Activated CD4-positive, alpha-beta T cell treated with anti-CD3 and anti-CD28 coated beads for 48 hours (primary cell): ENCODE data around the gene ROBO2.

Experiments
- DNase-seq: peaks from one replicate; pipeline ENCODE4 v3.0.0-alpha.2; 2020

Gene ROBO2

GRCh38 chr3:77125966-77126365, 86.1 kb downstream of the ROBO2 start:
- no peak for DNase-seq

DNA sequence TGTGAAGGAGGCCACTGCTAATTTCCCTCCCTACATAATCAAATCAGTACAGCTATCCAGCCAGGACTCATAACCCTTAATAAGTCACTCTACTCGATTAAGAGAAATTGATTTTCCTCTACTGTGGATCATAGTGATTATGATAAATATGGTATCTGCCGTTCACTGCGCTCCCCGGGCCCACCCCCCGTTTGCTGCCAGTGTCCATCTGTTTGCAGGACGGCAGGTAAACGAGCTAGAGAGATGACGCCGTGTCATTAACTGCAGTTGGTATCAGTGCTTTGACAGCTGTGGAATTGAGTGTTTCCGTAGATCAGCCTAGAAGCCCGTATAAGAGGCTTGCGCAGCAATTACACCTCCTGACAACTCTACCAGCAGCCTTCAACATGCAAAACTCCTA, 94.9 kb downstream of the ROBO2 start:
- DNase-seq: no peak

DNA sequence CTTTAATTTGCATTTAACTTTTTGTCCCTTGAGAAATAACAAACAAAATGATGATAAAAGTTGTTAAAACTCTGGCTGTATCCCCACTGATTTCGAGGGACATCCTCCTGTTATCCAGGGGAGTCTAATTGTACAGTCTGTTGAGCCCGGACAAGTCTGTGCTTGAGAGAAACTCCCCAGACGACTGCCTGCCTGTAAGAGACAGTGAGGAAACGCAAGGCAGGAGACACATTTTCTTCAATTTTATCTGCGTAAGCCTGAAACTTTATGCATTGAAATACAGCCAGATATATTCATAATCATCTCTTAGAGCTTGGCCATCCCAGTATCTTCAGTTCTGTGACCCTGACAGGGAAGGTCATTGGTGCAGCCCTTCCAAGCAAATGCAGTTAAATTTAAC, 97.7 kb downstream of the ROBO2 start:
- no peak for DNase-seq

DNA sequence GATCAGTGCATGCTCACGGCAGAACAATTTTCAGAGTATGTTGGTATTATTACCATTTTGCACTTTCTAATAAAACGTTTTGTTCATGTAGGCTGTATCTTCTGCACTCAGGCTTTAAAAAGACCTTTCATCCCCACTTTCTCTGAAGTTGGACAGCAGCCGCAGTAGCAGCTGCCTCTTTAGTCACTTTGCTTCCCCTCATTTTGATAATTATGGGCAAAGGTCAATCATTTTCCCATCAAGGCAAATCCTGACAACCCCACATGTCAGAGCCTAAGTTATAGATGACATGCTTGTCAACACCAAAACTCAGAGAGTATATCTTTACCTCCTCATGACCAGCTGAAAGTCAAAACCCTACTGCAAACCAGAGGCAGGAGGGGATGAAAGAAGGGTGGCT, 99.7 kb downstream of the ROBO2 start:
- DNase-seq: no peak

DNA sequence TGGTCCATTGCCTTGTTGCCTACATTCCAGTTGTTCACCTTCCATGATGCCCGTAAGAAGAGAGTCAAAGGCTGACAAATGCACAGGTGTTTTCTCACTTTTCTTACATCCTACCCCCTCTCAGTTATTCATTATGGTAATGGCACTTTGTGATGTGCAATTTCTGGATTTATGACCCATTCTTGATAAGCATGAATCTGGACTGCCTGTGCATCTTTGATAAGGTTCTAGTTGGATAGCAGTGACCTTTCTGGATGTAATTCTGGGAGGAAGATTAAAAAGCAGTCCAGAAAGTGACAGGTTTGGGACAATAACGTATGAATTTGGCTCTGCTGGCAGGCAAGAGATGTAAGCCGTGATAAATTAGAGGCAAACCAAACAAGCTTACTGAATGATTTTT, 101.5 kb downstream of the ROBO2 start:
- no peak for DNase-seq

- DNase-seq: no peak
Observed at GRCh38 chr3:77142578-77142977, 102.7 kb downstream of the ROBO2 start.

DNA sequence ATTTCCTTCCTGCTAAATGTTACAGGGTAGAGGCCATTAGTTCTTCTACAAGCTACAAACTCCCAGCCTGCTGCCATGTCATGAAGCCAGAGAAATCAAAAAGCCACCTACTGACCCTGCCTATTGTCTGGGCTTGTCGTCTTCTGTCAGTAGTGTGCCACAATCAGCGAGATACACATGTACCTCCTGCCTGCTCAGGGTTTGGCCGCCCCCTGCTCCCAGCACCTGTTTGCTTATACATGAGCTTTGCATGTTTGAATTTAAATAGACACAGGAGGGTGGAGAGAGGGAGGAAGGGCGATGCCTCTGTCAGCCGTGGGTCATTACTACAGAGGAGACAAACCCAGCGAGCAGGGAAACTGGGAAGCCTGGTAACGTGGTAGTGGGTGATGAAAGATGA, 106.1 kb downstream of the ROBO2 start:
- DNase-seq: no peak

GRCh38 chr3:77147836-77148578, 108.1 kb downstream of the ROBO2 start:
- DNase-seq: no peak

DNA sequence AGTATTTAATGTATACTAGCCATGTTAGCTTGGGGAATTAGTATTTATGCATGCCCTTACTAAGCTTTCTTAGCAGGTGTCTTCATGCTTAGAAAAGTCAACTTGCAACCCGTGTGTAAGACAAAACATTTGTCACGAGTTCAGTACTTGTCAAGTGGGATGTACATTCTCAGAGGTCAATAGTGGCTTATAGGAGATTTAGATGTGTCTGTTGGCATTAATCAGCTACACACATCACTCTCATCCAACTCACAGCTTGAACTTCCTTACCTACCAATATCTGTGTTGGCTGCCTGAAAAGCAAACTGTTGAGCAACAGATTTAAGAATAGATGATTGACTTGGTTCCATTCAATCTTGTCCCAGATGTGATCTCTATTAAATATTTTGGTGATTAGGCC, 109.5 kb downstream of the ROBO2 start:
- DNase-seq: no peak

DNA sequence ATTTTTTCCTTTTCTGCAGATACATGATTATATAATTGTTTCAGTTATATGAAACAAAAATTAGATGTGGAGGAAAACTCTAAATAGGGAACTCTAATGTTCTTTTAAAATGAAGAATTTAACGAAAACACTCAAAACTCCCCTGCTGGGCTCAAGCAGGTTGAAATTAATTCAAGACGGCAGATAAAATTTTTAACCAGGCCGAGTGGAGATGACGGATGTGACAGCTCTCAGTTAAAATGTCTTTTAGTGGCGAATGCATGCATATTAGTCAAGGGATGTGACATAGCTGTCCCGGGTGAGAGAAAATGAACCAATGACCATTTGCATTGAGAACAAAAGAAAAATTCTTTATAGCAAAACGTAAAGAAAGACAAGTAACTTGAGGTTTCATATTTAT, 110.1 kb downstream of the ROBO2 start:
- DNase-seq: no peak

DNA sequence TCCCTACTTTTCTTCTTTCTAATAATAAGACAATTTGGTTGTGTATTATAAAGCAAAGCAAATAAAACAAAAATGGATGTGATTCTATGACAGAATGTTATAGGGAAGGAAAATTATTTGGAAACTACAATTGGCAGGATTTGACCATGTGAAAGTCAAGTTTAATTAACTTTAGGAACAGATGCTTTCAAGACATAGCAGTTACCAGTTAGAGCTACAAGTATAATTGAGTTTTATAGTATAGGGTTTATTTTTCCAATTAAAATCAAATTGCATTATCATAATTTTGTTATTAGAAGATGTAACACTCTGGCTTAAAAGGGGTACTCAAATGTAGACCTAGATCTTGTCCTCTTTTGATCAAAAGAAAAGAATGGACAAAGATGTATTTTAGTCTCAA, 110.9 kb downstream of the ROBO2 start:
- DNase-seq: no peak

DNA sequence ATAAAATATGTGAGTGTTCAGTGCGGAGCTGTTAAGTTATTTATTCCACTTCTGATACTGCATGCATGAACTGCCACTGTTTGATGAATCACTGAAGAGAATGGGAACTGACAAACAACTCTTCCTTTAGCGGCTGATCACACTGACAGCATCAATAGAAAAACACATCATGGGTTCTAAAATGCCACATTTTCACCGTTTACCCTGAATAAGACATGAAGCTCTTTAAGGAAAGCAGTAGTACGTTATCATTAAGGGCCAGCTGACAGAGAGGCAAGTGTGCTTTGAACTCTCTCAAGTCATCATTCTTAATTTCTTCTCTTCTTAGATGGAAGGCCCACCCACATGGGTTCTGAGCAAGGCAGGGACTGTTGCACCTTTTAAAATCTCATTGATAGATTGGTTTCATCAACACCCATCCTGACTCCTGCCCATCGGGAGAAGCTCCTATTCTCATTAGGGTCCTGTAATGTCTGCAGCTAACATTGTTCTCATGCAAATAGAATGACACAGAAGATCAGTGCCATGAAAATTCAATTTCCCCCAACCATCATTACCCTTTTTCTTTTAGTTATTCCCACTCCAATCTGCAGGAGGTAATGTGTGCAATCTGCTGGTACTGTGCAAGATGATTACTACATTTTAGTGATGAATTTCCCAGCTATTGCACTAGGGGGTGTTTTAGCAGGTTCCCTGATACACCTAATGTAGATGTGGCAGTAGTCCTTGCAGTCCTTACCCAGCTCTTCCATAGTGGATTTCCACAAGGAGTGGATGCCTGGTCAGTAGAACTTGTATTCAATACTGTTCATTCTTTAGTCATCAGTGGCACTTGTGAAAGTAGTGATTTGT, 119.1 kb downstream of the ROBO2 start:
- DNase-seq: no peak

GRCh38 chr3:77160931-77161497, 121.1 kb downstream of the ROBO2 start:
- DNase-seq: no peak

GRCh38 chr3:77169823-77170222, 129.9 kb downstream of the ROBO2 start:
- DNase-seq: no peak

DNA sequence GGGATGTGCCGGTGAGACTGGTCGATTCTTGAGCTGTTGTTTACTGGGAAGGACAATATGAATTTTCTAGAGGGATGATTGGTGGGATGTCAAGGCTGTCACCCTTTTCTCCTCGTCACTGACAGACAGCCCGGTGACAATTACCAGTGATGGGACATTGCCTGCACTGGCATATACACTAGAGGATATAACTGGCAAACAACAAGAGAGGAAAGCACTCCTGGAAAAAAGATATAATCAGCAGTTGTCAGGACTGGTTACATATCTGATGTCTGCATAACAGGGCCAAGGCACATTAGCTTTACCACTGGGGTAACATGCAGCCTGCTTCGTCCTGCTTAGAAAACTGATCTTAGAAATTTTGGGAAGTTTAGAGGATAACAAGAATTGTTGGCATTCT, 131.1 kb downstream of the ROBO2 start:
- DNase-seq: no peak

DNA sequence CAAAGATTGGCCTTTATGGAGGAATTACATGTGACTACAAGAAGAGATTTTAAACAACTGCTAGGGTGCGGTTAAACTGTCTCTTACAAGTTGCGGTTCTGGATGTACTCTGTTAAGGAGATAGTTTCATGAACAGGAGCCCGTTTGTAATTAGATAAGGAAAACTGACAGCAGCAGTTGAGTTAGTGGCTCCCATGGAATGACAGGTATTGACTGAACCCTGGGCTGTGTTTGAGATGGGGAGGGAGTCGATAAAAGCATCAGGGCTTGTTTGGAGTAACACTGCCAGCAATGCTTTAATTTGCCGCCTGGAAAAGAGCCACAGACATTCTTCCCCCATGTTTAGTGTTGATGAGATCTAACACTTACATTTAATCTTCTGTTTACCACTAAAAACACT, 139.9 kb downstream of the ROBO2 start:
- DNase-seq: no peak

DNA sequence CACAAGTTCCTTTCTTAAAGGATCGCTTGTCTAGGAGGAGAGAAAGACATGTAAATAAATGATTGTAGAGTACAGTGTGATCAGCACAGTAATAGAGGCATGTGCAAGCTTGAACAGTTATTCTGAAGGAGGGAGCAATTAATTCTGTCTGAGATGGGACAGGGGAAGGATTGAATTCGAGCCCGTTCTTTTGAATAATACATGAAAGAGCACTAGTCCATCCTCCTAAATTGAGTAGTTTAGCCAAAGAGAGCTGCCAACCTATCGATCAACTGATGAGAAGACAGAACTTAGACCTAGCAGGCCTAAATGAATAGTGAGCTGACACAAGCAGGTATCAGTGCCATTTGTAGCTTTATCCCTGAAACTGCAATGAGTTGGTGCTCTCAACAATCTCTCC, 142.4 kb downstream of the ROBO2 start:
- no peak for DNase-seq

DNA sequence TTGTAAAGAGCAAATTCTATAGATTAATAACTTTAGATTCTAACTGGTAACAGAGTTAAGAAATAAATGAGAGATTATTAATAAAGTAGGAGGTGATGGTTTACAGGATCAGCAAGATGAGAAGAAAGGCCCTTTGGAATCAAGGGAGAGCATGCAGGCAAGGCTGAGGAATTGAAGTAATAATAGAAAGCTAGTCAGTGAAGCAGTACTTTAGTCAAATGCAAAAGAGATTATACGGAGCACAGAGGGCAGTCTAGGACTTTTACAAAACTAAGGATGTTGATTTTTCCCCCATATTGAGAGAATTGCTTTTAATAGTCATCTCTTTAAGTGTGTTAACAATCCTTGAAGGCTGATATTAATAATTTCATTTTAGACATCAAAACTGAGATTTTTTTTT, 146.4 kb downstream of the ROBO2 start:
- DNase-seq: no peak

- no peak for DNase-seq
Observed at GRCh38 chr3:77186728-77187127, 146.8 kb downstream of the ROBO2 start.

- DNase-seq: no peak
Observed at GRCh38 chr3:77188210-77188609, 148.3 kb downstream of the ROBO2 start.

DNA sequence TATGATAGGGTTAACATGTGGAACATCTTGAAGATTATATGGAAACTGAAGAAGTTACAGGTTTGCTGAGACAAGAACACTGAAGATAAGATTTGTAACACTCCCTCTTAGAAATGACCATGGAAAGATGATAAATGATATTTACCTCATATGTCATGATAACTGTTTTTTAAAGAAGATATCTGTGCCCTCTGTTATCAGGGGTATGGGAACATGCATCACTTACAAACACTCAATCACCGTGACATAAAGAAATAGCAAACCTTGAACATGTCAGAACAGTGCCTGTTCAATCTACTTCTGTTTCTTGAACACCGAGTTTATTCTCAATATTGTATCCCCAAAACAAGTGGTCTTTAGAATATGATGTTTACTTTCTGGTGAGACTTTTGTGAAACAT, 149.4 kb downstream of the ROBO2 start:
- DNase-seq: no peak

DNA sequence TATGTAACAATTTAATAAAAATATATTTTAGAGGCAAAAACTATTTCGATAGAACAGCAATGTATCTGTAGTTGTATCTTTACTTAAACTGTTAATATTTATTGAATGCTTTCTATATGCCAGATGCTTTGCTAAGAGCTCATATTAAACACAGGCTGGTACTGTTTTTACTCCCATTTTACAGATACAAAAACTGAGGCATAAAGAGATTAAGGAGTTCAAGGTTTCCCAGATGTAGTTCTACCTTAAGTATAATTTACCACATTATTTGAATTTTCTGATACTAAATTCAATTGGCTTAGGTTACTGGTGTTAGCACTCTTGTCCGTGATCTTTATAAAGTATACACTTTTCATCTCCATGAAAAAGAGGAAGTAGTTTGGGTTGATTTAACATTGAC, 149.8 kb downstream of the ROBO2 start:
- DNase-seq: no peak

- DNase-seq: no peak
Observed at GRCh38 chr3:77190374-77190773, 150.5 kb downstream of the ROBO2 start.

DNA sequence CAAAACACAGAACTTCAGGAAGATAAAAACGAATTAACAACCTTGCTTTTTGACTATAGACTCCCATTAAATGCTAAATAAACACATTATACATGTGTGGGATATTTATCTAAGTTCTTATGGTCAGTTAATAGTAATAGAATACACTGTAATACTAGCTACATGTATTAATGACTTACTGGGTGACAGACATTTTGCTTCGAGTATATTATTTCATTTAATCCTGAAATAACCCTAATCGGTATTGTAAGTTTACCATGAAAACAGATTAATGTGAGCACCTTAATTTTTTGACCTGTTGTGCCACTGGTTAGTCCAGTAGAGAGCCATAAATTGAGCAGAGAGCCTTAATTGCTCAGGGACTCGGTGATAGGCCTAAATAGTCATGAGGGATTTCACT, 151.1 kb downstream of the ROBO2 start:
- no peak for DNase-seq
